AG09309 (cell line): ENCODE results near the gene ITK.
A peak's percentile ranks its signal among the peaks of the same experiment; 100 is the strongest.

Experiments used
- DNase-seq: peaks from one replicate; pipeline ENCODE4 v3.0.0-alpha.2; 2010; ENCODE audit warnings: low read depth
- H3K4me3 ChIP-seq: 2 replicates; pipeline ENCODE4 v1.5.1; 2011; ENCODE audit warnings: mild to moderate bottlenecking, low read depth, low read length, moderate library complexity; ENCODE audit not compliant: control insufficient read depth
- TF ChIP-seq, protein P1 (sequence below): IDR thresholded peaks from 2 replicates; pipeline ENCODE4 v1.5.1; 2011; ENCODE audit warnings: mild to moderate bottlenecking, low read depth, low read length, inconsistent platforms; ENCODE audit not compliant: insufficient read depth, control insufficient read depth; ENCODE audit errors: missing control alignments

Gene ITK

GRCh38 chr5:157247267-157247666 is 66.6 kb downstream of the ITK start:
- H3K4me3 ChIP-seq, result no peak overlapping the region
- no peak for DNase-seq
- TF ChIP-seq, protein P1, sequence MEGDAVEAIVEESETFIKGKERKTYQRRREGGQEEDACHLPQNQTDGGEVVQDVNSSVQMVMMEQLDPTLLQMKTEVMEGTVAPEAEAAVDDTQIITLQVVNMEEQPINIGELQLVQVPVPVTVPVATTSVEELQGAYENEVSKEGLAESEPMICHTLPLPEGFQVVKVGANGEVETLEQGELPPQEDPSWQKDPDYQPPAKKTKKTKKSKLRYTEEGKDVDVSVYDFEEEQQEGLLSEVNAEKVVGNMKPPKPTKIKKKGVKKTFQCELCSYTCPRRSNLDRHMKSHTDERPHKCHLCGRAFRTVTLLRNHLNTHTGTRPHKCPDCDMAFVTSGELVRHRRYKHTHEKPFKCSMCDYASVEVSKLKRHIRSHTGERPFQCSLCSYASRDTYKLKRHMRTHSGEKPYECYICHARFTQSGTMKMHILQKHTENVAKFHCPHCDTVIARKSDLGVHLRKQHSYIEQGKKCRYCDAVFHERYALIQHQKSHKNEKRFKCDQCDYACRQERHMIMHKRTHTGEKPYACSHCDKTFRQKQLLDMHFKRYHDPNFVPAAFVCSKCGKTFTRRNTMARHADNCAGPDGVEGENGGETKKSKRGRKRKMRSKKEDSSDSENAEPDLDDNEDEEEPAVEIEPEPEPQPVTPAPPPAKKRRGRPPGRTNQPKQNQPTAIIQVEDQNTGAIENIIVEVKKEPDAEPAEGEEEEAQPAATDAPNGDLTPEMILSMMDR, result no peak

DNA sequence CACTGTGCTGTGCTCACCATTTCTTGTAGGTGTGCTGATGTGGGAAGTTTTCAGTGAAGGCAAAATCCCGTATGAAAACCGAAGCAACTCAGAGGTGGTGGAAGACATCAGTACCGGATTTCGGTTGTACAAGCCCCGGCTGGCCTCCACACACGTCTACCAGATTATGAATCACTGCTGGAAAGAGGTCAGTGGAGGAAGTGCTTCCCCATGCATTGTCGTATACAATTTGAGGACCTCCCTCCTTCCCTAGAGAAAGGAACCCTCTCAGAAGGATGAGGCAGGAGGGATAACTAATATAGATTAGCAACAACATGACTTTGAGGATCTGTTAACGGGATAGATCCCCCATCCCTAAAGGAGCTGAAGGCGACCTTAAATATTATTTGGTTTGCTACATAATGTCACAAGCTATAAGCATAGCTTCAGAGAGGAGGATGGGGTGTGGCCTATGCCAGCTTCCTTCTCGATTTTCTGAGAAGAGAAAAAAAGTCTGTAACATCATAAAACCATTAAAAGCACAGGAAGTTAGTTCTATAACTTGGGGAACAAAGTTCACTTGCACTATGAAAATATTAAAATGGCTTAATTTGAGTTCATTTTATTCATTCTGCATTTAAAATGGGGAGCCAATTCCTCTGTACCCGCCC is 68.3 kb downstream of the ITK start:
- TF ChIP-seq, protein P1, result no peak
- no peak overlapping the region for H3K4me3 ChIP-seq
- no peak for DNase-seq

DNA sequence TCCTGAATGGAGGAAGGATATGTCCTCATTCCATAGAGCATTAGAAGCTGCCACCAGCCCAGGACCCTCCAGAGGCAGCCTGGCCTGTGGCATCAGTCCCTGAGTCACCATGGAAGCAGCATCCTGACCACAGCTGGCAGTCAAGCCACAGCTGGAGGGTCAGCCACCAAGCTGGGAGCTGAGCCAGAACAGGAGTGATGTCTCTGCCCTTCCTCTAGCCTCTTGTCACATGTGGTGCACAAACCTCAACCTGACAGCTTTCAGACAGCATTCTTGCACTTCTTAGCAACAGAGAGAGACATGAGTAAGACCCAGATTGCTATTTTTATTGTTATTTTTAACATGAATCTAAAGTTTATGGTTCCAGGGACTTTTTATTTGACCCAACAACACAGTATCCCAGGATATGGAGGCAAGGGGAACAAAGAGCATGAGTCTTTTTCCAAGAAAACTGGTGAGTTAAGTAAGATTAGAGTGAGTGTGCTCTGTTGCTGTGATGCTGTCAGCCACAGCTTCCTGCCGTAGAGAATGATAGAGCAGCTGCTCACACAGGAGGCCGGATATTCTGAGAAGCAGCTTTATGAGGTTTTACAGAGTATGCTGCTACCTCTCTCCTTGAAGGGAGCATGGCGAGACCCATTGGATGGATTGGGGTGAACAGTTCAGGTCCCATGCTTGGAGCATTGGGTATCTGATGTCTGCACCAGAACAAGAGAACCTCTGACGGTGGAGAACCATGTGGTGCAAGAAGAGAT is 72.2 kb downstream of the ITK start:
- H3K4me3 ChIP-seq, result no peak overlapping the region
- TF ChIP-seq, protein P1, result no peak
- DNase-seq, result peak; percentile 10

- peak; percentile 21 for DNase-seq
- TF ChIP-seq, protein P1, result peak; percentile 95
- no peak overlapping the region for H3K4me3 ChIP-seq
Measured at GRCh38 chr5:157253547-157253946, 72.9 kb downstream of the ITK start.

DNA sequence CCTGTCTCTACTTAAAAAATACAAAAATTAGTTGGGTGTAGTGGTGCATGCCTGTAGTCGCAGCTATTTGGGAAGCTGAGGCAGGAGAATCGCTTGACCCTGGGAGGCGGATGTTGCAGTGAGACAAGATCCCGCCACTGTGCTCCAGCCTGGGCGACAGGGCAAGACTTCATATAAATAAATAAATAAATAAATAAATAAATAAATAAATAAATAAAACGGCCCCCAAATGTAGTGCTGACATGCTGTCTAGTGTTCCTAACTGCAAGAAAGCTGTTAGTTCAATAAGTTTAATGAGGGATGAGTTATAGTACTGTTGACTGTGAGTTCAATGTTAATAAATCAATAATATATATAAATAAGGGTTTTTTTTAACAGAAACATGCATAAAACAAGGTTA is 77.8 kb downstream of the ITK start:
- DNase-seq, result no peak
- TF ChIP-seq, protein P1, result no peak
- H3K4me3 ChIP-seq, result no peak overlapping the region

GRCh38 chr5:157259699-157260098 is 79.1 kb downstream of the ITK start:
- no peak for DNase-seq
- TF ChIP-seq, protein P1, result no peak
- H3K4me3 ChIP-seq, result no peak overlapping the region
